SU-DHL-6 (cell line): ENCODE measurements around the gene ARHGAP28.

Experiments used
- H2AFZ ChIP-seq: fragments of 200-600 bp; sonication (generic); 2 replicates; pipeline ENCODE4 v1.6.1; 2014; ENCODE audit warnings: low read depth, mild to moderate bottlenecking, moderate library complexity, mixed read lengths, antibody characterized with exemption, low read length; ENCODE audit not compliant: severe bottlenecking
- H3F3A ChIP-seq: fragments of 200-600 bp; shearing (Covaris generic); 2 replicates; pipeline ENCODE4 v1.6.0; 2016; ENCODE audit warnings: antibody characterized with exemption, mild to moderate bottlenecking; ENCODE audit not compliant: insufficient read depth
- H3K27ac ChIP-seq: fragments of 200-600 bp; sonication (generic); 2 replicates; pipeline ENCODE4 v1.5.1; 2016; ENCODE audit warnings: low read depth, mild to moderate bottlenecking, low read length, moderate library complexity, mixed read lengths
- H3K27me3 ChIP-seq: fragments of 200-600 bp; sonication (generic), shearing (Covaris generic); 2 replicates; pipeline ENCODE4 v1.6.0; 2014; ENCODE audit warnings: mild to moderate bottlenecking, low read length
- H3K36me3 ChIP-seq: fragments of 200-600 bp; sonication (generic); 2 replicates; pipeline ENCODE4 v1.6.1; 2014; ENCODE audit warnings: mild to moderate bottlenecking, low read length, mixed read lengths
- H3K4me2 ChIP-seq: fragments of 300-600, 200-600 bp; shearing (Covaris generic), sonication (generic); 2 replicates; pipeline ENCODE4 v1.6.0; 2014; ENCODE audit warnings: low read length, low read depth, mild to moderate bottlenecking; ENCODE audit not compliant: poor library complexity, severe bottlenecking
- H3K4me3 ChIP-seq: fragments of 200-600 bp; sonication (generic); 2 replicates; pipeline ENCODE4 v1.5.1; 2014; ENCODE audit warnings: antibody characterized with exemption, low read length, mild to moderate bottlenecking, mixed read lengths; ENCODE audit not compliant: insufficient read depth, poor library complexity, severe bottlenecking
- H3K79me2 ChIP-seq: fragments of 200-600 bp; sonication (generic); 2 replicates; pipeline ENCODE4 v1.6.1; 2014; ENCODE audit warnings: mild to moderate bottlenecking, low read length, moderate library complexity; ENCODE audit not compliant: insufficient read depth
- H3K9ac ChIP-seq: fragments of 200-600 bp; sonication (generic); 2 replicates; pipeline ENCODE4 v1.7.0; 2014; ENCODE audit warnings: mild to moderate bottlenecking, low read length
- H3K9me2 ChIP-seq: fragments of 200-600 bp; sonication (generic); replicated peaks from 2 replicates; pipeline ENCODE4 v1.6.1; 2014; ENCODE audit warnings: low read length; ENCODE audit not compliant: insufficient read depth
- H3K9me3 ChIP-seq: fragments of 200-600 bp; sonication (generic); 2 replicates; pipeline ENCODE4 v1.6.1; 2014; ENCODE audit warnings: low read length, mixed read lengths; ENCODE audit not compliant: insufficient read depth
- H4K20me1 ChIP-seq: fragments of 200-600 bp; sonication (generic); 2 replicates; pipeline ENCODE4 v1.6.1; 2014; ENCODE audit warnings: low read depth, mild to moderate bottlenecking, antibody characterized with exemption, low read length, moderate library complexity, mixed read lengths
- EZH2phosphoT487 ChIP-seq: fragments of 200-600 bp; sonication (generic), shearing (Covaris generic); conservative IDR thresholded peaks from 2 replicates; pipeline ENCODE4 v1.6.1; 2018; ENCODE audit warnings: mild to moderate bottlenecking, antibody characterized with exemption, low read length, moderate library complexity, mixed read lengths
- TF ChIP-seq, protein P1 (sequence below): fragments of 200-600 bp; sonication (generic); IDR thresholded peaks from one replicate; pipeline ENCODE4 v1.5.1; 2017; ENCODE audit warnings: antibody characterized with exemption, mild to moderate bottlenecking, low read length, moderate library complexity; ENCODE audit not compliant: insufficient read depth, poor library complexity, severe bottlenecking

ARHGAP28 gene

DNA sequence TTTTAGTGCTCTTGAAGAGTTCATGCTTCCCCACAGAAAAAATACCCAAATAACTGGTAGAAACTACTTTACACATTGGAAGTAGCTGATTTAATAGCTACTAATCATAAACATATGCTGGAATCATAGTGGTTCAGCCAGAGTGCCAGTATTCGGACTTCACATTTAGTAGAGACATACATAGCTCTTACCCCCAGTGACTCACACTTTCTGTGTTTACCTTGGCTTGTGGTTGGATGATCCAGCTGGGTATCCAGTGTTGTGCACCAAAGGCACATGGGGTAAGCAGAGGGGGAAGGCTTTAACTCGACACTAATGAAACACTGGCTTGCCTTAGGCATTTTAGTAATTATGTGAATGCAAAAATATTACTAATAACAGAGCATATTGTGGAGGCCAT is 18.1 kb downstream of the ARHGAP28 start:
- H3K4me3 ChIP-seq: no peak overlapping the region
- H3K9me3 ChIP-seq: no peaks in the 10 kb centered on the region
- no peak overlapping the region for H3K27ac ChIP-seq
- H3K36me3 ChIP-seq: no peaks in the 10 kb centered on the region
- H3K27me3 ChIP-seq: no peaks in the 10 kb centered on the region
- H3K9me2 ChIP-seq: no peaks in the 10 kb centered on the region
- TF ChIP-seq, protein P1, sequence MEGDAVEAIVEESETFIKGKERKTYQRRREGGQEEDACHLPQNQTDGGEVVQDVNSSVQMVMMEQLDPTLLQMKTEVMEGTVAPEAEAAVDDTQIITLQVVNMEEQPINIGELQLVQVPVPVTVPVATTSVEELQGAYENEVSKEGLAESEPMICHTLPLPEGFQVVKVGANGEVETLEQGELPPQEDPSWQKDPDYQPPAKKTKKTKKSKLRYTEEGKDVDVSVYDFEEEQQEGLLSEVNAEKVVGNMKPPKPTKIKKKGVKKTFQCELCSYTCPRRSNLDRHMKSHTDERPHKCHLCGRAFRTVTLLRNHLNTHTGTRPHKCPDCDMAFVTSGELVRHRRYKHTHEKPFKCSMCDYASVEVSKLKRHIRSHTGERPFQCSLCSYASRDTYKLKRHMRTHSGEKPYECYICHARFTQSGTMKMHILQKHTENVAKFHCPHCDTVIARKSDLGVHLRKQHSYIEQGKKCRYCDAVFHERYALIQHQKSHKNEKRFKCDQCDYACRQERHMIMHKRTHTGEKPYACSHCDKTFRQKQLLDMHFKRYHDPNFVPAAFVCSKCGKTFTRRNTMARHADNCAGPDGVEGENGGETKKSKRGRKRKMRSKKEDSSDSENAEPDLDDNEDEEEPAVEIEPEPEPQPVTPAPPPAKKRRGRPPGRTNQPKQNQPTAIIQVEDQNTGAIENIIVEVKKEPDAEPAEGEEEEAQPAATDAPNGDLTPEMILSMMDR: no peak
- TF ChIP-seq EZH2phosphoT487: no peak
- H3K79me2 ChIP-seq: no peaks in the 10 kb centered on the region
- H4K20me1 ChIP-seq: no peaks in the 10 kb centered on the region
- no peak overlapping the region for H3K9ac ChIP-seq
- H2AFZ ChIP-seq: no peak overlapping the region
- H3F3A ChIP-seq: no peaks in the 10 kb centered on the region
- H3K4me2 ChIP-seq: no peak overlapping the region

DNA sequence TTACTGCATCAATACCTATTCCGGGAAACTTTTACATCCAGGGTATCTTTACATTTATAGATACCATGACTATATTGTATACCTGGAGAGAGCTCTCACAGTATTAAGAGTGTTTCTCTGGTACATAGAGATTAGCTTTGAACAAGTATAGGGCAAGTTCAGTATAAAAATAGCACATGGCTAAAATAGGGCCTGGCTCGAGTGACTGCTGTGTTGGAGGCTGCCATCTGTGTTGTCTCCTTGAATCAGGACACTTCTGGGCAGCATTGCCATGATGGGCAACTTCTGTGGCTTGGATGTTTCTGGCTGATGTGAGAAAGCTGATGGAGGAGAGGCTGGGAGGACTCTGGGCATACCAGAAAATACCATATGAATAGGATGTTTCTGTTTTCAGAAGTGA is 18.7 kb downstream of the ARHGAP28 start:
- TF ChIP-seq EZH2phosphoT487: no peak
- TF ChIP-seq, protein P1: no peak

DNA sequence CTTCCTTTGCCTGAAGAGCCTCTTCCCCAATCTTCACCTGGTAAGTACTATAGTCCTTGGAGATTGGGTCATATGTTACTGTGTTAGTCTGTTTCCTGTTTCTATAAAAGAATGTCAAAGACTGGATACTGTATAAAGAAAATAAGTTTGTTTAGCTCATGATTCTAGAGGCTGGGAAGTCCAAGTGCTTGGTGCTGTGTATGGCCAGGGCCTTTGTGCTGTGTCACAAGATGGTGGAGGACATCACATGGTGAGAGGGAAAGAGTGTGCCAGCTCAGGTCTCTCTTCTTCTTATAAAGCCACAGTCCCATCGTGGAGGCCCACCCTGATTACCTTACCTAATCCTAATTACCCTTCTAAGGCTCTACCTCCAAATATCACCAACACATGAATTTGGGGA is 20.9 kb downstream of the ARHGAP28 start:
- Histone ChIP-seq H3K4me2 (no peak overlapping the region), H3K79me2 (no peaks in the 10 kb centered on the region), H4K20me1 (no peaks in the 10 kb centered on the region), H3K9me2 (no peaks in the 10 kb centered on the region), H3K9ac (no peak overlapping the region), H3K36me3 (no peaks in the 10 kb centered on the region), H3K27ac (no peak overlapping the region), H3F3A (no peaks in the 10 kb centered on the region), H3K9me3 (no peaks in the 10 kb centered on the region), H3K27me3 (no peaks in the 10 kb centered on the region), H3K4me3 (no peak overlapping the region), H2AFZ (no peak overlapping the region)
- no peak for TF ChIP-seq EZH2phosphoT487
- TF ChIP-seq, protein P1: no peak

More for the DNA sequence above, 18.7 kb downstream of the ARHGAP28 start:
- H3F3A ChIP-seq: no peaks in the 10 kb centered on the region
- H3K9me2 ChIP-seq: no peaks in the 10 kb centered on the region
- no peaks in the 10 kb centered on the region for H3K36me3 ChIP-seq
- H3K27me3 ChIP-seq: no peaks in the 10 kb centered on the region
- H4K20me1 ChIP-seq: no peaks in the 10 kb centered on the region
- H2AFZ ChIP-seq: no peak overlapping the region
- H3K4me3 ChIP-seq: no peak overlapping the region
- no peaks in the 10 kb centered on the region for H3K79me2 ChIP-seq
- H3K4me2 ChIP-seq: no peak overlapping the region
- no peak overlapping the region for H3K9ac ChIP-seq
- H3K27ac ChIP-seq: no peak overlapping the region
- H3K9me3 ChIP-seq: no peaks in the 10 kb centered on the region
